ELF-1 (cell line): ENCODE measurements around the gene TAF10.
A peak's percentile ranks its signal among the peaks of the same experiment; 100 is the strongest.

Source experiments
- DNase-seq: peaks from one replicate; pipeline ENCODE4 v3.0.0-alpha.2; 2016; ENCODE audit warnings: low read depth, low spot score

The TAF10 gene

GRCh38 chr11:6640985-6641701, 29.1 kb upstream of the TAF10 start:
- no peak for DNase-seq

- DNase-seq = no peak
Observed at GRCh38 chr11:6640036-6640984, 28.3 kb upstream of the TAF10 start.

GRCh38 chr11:6638429-6638828, 26.4 kb upstream of the TAF10 start:
- DNase-seq = no peak

- no peak for DNase-seq
Observed at GRCh38 chr11:6637871-6638270, 25.9 kb upstream of the TAF10 start.

- DNase-seq = no peak
Observed at GRCh38 chr11:6636480-6636879, 24.5 kb upstream of the TAF10 start.

GRCh38 chr11:6635082-6635932, 23.3 kb upstream of the TAF10 start:
- peak; percentile 31 for DNase-seq

- no peak for DNase-seq
Observed at GRCh38 chr11:6634534-6634933, 22.5 kb upstream of the TAF10 start.

- DNase-seq = no peak
Observed at GRCh38 chr11:6633422-6634408, 21.7 kb upstream of the TAF10 start.

GRCh38 chr11:6632116-6633073, 20.4 kb upstream of the TAF10 start:
- DNase-seq = no peak

GRCh38 chr11:6631361-6631890, 19.4 kb upstream of the TAF10 start:
- DNase-seq = no peak

GRCh38 chr11:6630632-6631291, 18.7 kb upstream of the TAF10 start:
- DNase-seq = no peak

- peak; percentile 73 for DNase-seq
Observed at GRCh38 chr11:6629892-6630631, 18.0 kb upstream of the TAF10 start.

- no peak for DNase-seq
Observed at GRCh38 chr11:6629573-6629891, 17.5 kb upstream of the TAF10 start.

- no peak for DNase-seq
Observed at GRCh38 chr11:6628526-6628925, 16.5 kb upstream of the TAF10 start.

GRCh38 chr11:6627762-6628241, 15.8 kb upstream of the TAF10 start:
- no peak for DNase-seq

- no peak for DNase-seq
Observed at GRCh38 chr11:6626971-6627761, 15.2 kb upstream of the TAF10 start.

- no peak for DNase-seq
Observed at GRCh38 chr11:6625832-6626420, 13.9 kb upstream of the TAF10 start.
